Subcutaneous adipose tissue (tissue), 4 donors: Measurements from ENCODE around the gene ECSIT. TPM values are rescaled to one million over a fixed set of nuclear protein-coding genes. Genes with fewer than 3 reads are reported as not detected.

Experiments
- total RNA-seq, 4 donors: library from RNA; depleted of rRNA; stranded (reverse); fragments of >200 nt; gene quantifications; one replicate each; pipeline ENCODE4 v1.1.0, GENCODE V29; 2016
- TF ChIP-seq, protein P1 (sequence below): fragments of 450-650 bp; IDR thresholded peaks from one replicate; pipeline ENCODE4 v1.5.1; 2016; ENCODE audit warnings: low read depth, mild to moderate bottlenecking, control low read depth, antibody characterized with exemption, moderate library complexity

The ECSIT gene
- total RNA-seq, 4 donors from 2014 or later: 25.3 to 47.6 (median 35.7) TPM

DNA sequence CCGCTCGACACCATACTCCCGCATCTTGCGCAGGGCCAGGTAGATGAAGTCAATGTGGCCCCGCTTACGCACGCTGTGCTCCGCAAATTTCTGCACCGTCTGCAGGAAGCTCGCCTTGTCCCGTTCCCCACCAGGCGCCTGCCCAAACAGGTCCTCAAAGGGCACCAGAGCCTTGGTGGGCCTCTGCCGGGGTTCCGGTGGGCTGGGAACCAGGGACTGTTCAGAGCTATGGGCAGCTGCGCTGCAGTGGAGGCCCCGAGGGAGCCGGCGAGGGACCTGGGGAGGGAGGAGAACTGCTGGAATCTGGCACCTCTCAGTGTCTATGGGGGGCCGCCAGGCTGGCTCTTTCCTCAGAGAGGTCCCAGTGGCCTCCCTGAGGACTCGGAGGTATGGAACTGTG, 15.0 kb downstream of the ECSIT start:
- TF ChIP-seq, protein P1, sequence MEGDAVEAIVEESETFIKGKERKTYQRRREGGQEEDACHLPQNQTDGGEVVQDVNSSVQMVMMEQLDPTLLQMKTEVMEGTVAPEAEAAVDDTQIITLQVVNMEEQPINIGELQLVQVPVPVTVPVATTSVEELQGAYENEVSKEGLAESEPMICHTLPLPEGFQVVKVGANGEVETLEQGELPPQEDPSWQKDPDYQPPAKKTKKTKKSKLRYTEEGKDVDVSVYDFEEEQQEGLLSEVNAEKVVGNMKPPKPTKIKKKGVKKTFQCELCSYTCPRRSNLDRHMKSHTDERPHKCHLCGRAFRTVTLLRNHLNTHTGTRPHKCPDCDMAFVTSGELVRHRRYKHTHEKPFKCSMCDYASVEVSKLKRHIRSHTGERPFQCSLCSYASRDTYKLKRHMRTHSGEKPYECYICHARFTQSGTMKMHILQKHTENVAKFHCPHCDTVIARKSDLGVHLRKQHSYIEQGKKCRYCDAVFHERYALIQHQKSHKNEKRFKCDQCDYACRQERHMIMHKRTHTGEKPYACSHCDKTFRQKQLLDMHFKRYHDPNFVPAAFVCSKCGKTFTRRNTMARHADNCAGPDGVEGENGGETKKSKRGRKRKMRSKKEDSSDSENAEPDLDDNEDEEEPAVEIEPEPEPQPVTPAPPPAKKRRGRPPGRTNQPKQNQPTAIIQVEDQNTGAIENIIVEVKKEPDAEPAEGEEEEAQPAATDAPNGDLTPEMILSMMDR: no peak

DNA sequence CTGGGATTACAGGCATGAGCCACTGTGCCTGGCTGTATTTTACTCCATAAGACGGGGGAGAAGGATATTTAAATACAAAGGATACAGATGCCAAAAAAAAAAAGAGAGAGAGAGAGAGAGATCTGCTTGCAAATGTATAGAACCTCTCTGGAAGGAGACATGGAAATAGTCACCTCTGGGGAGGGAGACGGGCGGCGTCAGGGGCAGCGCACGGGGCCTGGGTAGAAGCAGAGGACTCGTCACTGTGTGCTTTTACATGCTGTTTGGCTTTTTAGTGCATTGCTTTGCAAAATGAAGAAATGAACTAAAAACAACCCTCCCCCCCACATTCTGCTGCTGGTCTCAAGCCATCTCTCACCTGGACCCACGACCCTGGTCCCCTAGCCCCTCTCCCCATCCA, 18.5 kb downstream of the ECSIT start:
- TF ChIP-seq, protein P1: no peak

- TF ChIP-seq, protein P1: no peak
Observed at GRCh38 chr19:11507370-11508078, 21.4 kb downstream of the ECSIT start.

DNA sequence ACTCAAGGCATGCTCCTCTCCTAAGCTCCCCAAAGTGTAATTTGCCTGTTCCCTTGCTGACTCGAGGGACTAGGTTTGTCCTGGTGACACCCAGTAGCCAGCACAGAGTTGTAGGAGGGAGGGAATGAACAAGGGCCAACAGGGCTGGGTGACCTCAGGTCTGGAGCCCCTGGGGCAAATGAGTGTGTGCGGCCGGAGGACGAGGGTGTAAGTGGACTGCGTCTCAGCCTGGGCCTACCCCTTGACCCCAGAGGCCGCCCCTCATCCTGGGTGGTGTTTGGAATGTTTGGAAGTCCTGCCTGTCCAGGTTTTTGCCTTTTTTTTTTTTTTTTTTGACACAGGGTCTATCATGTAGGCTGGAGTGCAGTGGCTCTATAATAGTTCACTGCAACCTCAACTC, 22.0 kb downstream of the ECSIT start:
- TF ChIP-seq, protein P1: no peak

GRCh38 chr19:11506101-11506555, 22.8 kb downstream of the ECSIT start:
- TF ChIP-seq, protein P1: no peak

DNA sequence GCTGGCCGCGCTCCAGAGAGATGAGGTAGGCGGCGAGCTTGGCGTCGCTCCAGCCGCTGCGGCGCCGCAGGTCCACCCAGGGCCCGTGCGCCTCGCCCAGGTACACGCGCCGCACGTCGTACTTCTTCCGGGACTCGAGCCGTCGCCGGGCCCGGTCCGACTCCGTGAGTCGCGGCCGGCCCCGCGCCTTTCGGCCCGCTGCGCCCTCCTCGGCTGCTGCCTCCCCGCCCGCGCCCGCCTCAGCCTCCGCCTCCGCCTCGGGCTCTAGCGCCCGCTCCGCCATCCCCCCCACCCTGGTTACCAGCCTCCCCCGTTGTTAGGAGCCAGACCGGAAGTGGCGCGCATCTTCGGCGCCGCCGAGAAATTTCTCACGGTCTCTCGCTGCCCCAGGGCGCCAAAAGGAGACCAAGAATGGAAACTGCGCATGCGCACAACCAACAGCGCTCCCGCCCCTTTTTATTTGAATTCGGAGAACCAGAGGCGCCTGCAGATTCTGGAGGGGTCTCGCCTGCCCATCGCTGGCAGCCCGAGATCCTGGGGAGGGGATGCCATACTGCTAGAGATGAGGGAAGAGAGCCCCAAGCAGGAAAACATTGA, 23.3 kb downstream of the ECSIT start, which contains the start of gene ZNF653:
Gene ZNF653 (minus strand): TSS at position 336 of the 597 bp plus-strand sequence. CDS start 53 bp downstream, at position 283.
- TF ChIP-seq, protein P1: no peak

DNA sequence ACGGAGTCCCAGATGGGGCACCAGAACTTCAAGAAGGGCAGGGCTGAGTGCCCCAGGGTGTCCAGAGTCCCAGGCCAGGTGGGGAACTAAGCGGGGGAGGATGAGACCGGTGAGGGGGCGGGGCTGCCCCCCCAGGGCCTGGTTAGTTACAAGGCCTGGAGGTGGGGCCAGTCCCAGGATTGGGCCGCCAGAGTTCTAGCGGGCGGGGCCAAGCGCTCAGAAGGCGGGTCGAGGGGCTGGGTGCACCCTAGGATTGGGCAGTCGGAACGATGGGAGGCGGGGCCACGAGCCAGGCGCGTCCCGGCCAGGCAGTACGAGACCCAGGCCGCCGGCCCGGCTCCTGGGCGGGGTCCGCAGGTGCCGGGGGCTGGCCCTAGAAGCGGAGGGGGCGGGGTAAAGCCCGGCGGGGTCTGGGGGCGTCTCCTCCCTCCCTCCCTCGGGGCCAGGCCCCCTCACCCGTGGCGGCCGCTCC, 23.9 kb downstream of the ECSIT start:
- TF ChIP-seq, protein P1: no peak
